HEK293T (cell line): ENCODE data around the gene RHOA.

Experiments
- ARNT ChIP-seq: fragments of 450-650 bp; IDR thresholded peaks from 2 replicates; pipeline ENCODE4 v1.6.1; 2017; ENCODE audit warnings: mild to moderate bottlenecking
- BHLHE40 ChIP-seq: fragments of 450-650 bp; IDR thresholded peaks from 2 replicates; pipeline ENCODE4 v1.6.1; 2016; ENCODE audit warnings: mild to moderate bottlenecking, moderate library complexity, borderline replicate concordance
- CTBP1 ChIP-seq: fragments of 450-650 bp; IDR thresholded peaks from 2 replicates; pipeline ENCODE4 v1.6.1; 2016; ENCODE audit warnings: borderline replicate concordance
- ELF4 ChIP-seq: fragments of 450-650 bp; IDR thresholded peaks from 2 replicates; pipeline ENCODE4 v1.6.1; 2017; ENCODE audit warnings: antibody characterized with exemption
- FOXA1 ChIP-seq: fragments of 450-650 bp; IDR thresholded peaks from 2 replicates; pipeline ENCODE4 v1.6.1; 2016; ENCODE audit warnings: mild to moderate bottlenecking
- FOXK2 ChIP-seq: fragments of 450-650 bp; IDR thresholded peaks from 2 replicates; pipeline ENCODE4 v1.6.1; 2016; ENCODE audit warnings: mild to moderate bottlenecking
- FOXM1 ChIP-seq: fragments of 450-650 bp; IDR thresholded peaks from 2 replicates; pipeline ENCODE4 v1.6.1; 2017; ENCODE audit warnings: mild to moderate bottlenecking, borderline replicate concordance
- HDGF ChIP-seq: fragments of 450-650 bp; IDR thresholded peaks from 2 replicates; pipeline ENCODE4 v1.6.1; 2017; ENCODE audit warnings: antibody characterized with exemption, borderline replicate concordance
- L3MBTL2 ChIP-seq: fragments of 450-650 bp; conservative IDR thresholded peaks from 2 replicates; pipeline ENCODE4 v1.6.1; 2016; ENCODE audit warnings: mild to moderate bottlenecking
- LEF1 ChIP-seq: fragments of 450-650 bp; IDR thresholded peaks from 2 replicates; pipeline ENCODE4 v1.6.1; 2017; ENCODE audit warnings: mild to moderate bottlenecking, borderline replicate concordance
- NFRKB ChIP-seq: fragments of 450-650 bp; IDR thresholded peaks from 2 replicates; pipeline ENCODE4 v1.6.1; 2016; ENCODE audit warnings: mild to moderate bottlenecking, moderate library complexity
- SUZ12 ChIP-seq: fragments of 450-650 bp; IDR thresholded peaks from 2 replicates; pipeline ENCODE4 v1.6.1; 2016; ENCODE audit warnings: mild to moderate bottlenecking
- TARDBP ChIP-seq: fragments of 450-650 bp; IDR thresholded peaks from 2 replicates; pipeline ENCODE4 v1.6.1; 2016
- TF ChIP-seq, protein P1 (sequence below): fragments of 450-650 bp; IDR thresholded peaks from 2 replicates; pipeline ENCODE4 v1.6.1; 2016

DNA sequence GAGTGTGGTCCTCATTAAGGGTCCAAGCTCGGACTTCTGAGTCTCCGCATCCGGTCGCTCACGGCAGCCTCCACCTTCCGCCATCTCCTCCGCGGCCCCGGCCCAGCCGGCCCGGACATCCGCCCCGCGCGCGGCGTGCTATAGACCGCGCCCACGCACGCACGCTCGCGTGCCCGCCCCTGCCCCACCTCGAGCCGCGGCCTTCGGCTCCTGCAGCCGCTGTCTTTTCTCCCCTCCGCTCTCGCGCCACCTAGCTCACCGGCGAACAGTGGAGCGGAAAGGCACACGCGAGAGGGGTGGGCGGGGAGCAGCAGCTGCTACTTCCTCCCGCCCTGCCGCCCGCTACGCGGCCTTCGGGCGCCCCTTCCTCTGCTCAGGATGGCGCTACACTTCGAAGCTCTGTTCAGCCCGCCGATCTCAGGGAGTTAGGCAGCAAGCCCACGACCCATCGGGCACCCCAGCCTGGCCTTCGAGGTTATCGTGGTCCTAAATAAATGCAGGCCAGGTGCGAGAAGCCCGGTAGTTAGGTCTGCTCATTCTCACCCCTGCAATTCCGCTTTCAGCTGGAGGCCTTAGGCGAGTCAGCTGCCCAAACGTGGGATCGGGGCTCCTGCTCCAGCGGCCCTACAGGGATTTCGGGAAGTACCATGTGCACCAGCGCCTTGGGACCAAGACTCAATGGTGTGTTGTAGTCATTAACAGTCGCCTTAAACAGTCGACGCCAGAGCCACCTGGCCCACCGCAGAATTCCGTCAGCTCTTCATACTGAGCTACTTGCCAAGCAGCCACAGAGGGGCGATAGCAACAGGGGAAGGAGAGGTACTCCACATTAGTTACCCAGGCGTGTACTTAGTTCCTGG is 71.6 kb downstream of the RHOA start, which contains the start of gene USP4:
- no peak for TF ChIP-seq FOXM1
- TF ChIP-seq BHLHE40, result no peak
- peak; percentile 99 for TF ChIP-seq L3MBTL2
- TF ChIP-seq, protein P1, sequence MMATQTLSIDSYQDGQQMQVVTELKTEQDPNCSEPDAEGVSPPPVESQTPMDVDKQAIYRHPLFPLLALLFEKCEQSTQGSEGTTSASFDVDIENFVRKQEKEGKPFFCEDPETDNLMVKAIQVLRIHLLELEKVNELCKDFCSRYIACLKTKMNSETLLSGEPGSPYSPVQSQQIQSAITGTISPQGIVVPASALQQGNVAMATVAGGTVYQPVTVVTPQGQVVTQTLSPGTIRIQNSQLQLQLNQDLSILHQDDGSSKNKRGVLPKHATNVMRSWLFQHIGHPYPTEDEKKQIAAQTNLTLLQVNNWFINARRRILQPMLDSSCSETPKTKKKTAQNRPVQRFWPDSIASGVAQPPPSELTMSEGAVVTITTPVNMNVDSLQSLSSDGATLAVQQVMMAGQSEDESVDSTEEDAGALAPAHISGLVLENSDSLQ, result no peak
- no peak for TF ChIP-seq SUZ12
- no peak for TF ChIP-seq ARNT
- TF ChIP-seq NFRKB, result no peak
- TF ChIP-seq FOXA1, result no peak
- no peak for TF ChIP-seq ELF4
- no peak for TF ChIP-seq HDGF
- TF ChIP-seq FOXK2, result no peak
- TF ChIP-seq LEF1, result no peak
- TF ChIP-seq TARDBP, result peak; percentile 91
- TF ChIP-seq CTBP1, result no peak
